ENCODE measurements around the gene SIX2. TPM values are rescaled to one million over a fixed set of nuclear protein-coding genes. Genes with fewer than 3 reads are reported as not detected.

Gene SIX2
- total RNA-seq, 1 donor from 2014 or later: 14.4 TPM

- no peak for DNase-seq
Measured at GRCh38 chr2:45001869-45002385, 7.3 kb downstream of the SIX2 start.

GRCh38 chr2:45000921-45001868, 8.1 kb downstream of the SIX2 start:
- no peak for DNase-seq

- DNase-seq: no peak
Measured at GRCh38 chr2:45000341-45000901, 8.8 kb downstream of the SIX2 start.

- no peak for DNase-seq
Measured at GRCh38 chr2:44999540-44999939, 9.7 kb downstream of the SIX2 start.

GRCh38 chr2:44997963-44998362, 11.3 kb downstream of the SIX2 start:
- no peak for DNase-seq

- DNase-seq: no peak
Measured at GRCh38 chr2:44996356-44996755, 12.9 kb downstream of the SIX2 start.

GRCh38 chr2:44994377-44994776, 14.9 kb downstream of the SIX2 start:
- no peak for DNase-seq

- DNase-seq: no peak
Measured at GRCh38 chr2:44989176-44989575, 20.1 kb downstream of the SIX2 start.

GRCh38 chr2:44983836-44984604, 25.2 kb downstream of the SIX2 start:
- DNase-seq: no peak

- DNase-seq: peak; percentile 93
Measured at GRCh38 chr2:44981714-44982108, 27.5 kb downstream of the SIX2 start.

GRCh38 chr2:44980751-44981713, 28.2 kb downstream of the SIX2 start:
- DNase-seq: no peak

GRCh38 chr2:44979581-44979980, 29.7 kb downstream of the SIX2 start:
- no peak for DNase-seq

- DNase-seq: no peak
Measured at GRCh38 chr2:44975571-44976450, 33.4 kb downstream of the SIX2 start.

GRCh38 chr2:44974064-44974715, 35.1 kb downstream of the SIX2 start:
- no peak for DNase-seq

- no peak for DNase-seq
Measured at GRCh38 chr2:44972771-44973535, 36.3 kb downstream of the SIX2 start.

- DNase-seq: no peak
Measured at GRCh38 chr2:44970846-44971450, 38.3 kb downstream of the SIX2 start.

GRCh38 chr2:44969936-44970335, 39.3 kb downstream of the SIX2 start:
- DNase-seq: no peak

GRCh38 chr2:44967727-44968432, 41.4 kb downstream of the SIX2 start:
- DNase-seq: no peak

Measured in tongue (tissue), 2 donors.